HG03159 (cell line): Measurements from ENCODE around the gene CSNK1E.

Experiments
- ATAC-seq: cut with Tn5 transposase; IDR thresholded peaks from one replicate; pipeline ENCODE4 v1.9.1; 2021; ENCODE audit warnings: mild to moderate bottlenecking, moderate library complexity; ENCODE audit not compliant: unreplicated experiment

Gene CSNK1E

GRCh38 chr22:38250643-38251340 lies 66.4 kb downstream of the CSNK1E start:
- no peak for ATAC-seq

GRCh38 chr22:38249803-38250642 lies 67.2 kb downstream of the CSNK1E start:
- ATAC-seq: no peak

- ATAC-seq: no peak
Observed at GRCh38 chr22:38249301-38249700, 67.9 kb downstream of the CSNK1E start.

GRCh38 chr22:38248280-38248679 lies 69.0 kb downstream of the CSNK1E start:
- no peak for ATAC-seq

- ATAC-seq: no peak
Observed at GRCh38 chr22:38247713-38248112, 69.5 kb downstream of the CSNK1E start.

GRCh38 chr22:38246692-38247091 lies 70.5 kb downstream of the CSNK1E start:
- ATAC-seq: no peak

GRCh38 chr22:38246046-38246658 lies 71.1 kb downstream of the CSNK1E start:
- no peak for ATAC-seq

- no peak for ATAC-seq
Observed at GRCh38 chr22:38244106-38244505, 73.1 kb downstream of the CSNK1E start.

GRCh38 chr22:38243007-38243765 lies 74.0 kb downstream of the CSNK1E start:
- no peak for ATAC-seq

- ATAC-seq: no peak
Observed at GRCh38 chr22:38240734-38241252, 76.4 kb downstream of the CSNK1E start.
